DMS153 (cell line): Measurements from ENCODE around the gene PHLPP1.
"Not testable (repeated sequence)": the region's sequence is repeated elsewhere in the genome, so short reads cannot be mapped to it uniquely, and the experiment has no call there.

ENCODE experiments used
- DNase-seq: peaks from one replicate; lab custom pipeline; 2025; lab: John Stamatoyannopoulos, UW

The PHLPP1 gene

GRCh38 chr18:62773691-62774090 lies 58.4 kb downstream of the PHLPP1 start:
- DNase-seq, result no peak

GRCh38 chr18:62776024-62776570 lies 60.8 kb downstream of the PHLPP1 start:
- no peak for DNase-seq

GRCh38 chr18:62777814-62778213 lies 62.5 kb downstream of the PHLPP1 start:
- no peak for DNase-seq

GRCh38 chr18:62778976-62779869 lies 63.9 kb downstream of the PHLPP1 start:
- DNase-seq, result peak; percentile 35

- no peak for DNase-seq
These were observed 65.9 kb downstream of the PHLPP1 start for GRCh38 chr18:62781262-62781661.

GRCh38 chr18:62781893-62782292 lies 66.6 kb downstream of the PHLPP1 start:
- DNase-seq, result peak; percentile 21

- DNase-seq, result no peak
These were observed 69.1 kb downstream of the PHLPP1 start for GRCh38 chr18:62784338-62784965.

- no peak for DNase-seq
These were observed 69.6 kb downstream of the PHLPP1 start for GRCh38 chr18:62784966-62785413.

GRCh38 chr18:62786689-62787088 lies 71.3 kb downstream of the PHLPP1 start:
- DNase-seq, result no peak

GRCh38 chr18:62788111-62788510 lies 72.8 kb downstream of the PHLPP1 start:
- DNase-seq, result no peak

GRCh38 chr18:62788876-62789275 lies 73.5 kb downstream of the PHLPP1 start:
- peak; percentile 89 for DNase-seq

GRCh38 chr18:62790871-62791772 lies 75.8 kb downstream of the PHLPP1 start:
- peak; percentile 56 for DNase-seq

- DNase-seq, result no peak
These were observed 76.7 kb downstream of the PHLPP1 start for GRCh38 chr18:62792016-62792415.

- DNase-seq, result no peak
These were observed 80.5 kb downstream of the PHLPP1 start for GRCh38 chr18:62795813-62796212.

- no peak for DNase-seq
These were observed 80.9 kb downstream of the PHLPP1 start for GRCh38 chr18:62796216-62796621.

GRCh38 chr18:62797329-62797728 lies 82.0 kb downstream of the PHLPP1 start:
- no peak for DNase-seq

GRCh38 chr18:62799977-62800376 lies 84.6 kb downstream of the PHLPP1 start:
- DNase-seq, result no peak

- DNase-seq, result no peak
These were observed 87.2 kb downstream of the PHLPP1 start for GRCh38 chr18:62802523-62802922.

GRCh38 chr18:62807396-62807795 lies 92.1 kb downstream of the PHLPP1 start:
- DNase-seq, result no peak

GRCh38 chr18:62808123-62808522 lies 92.8 kb downstream of the PHLPP1 start:
- no peak for DNase-seq

- DNase-seq, result not testable (repeated sequence)
These were observed 94.1 kb downstream of the PHLPP1 start for GRCh38 chr18:62809445-62809844.

GRCh38 chr18:62809900-62810299 lies 94.6 kb downstream of the PHLPP1 start:
- DNase-seq, result no peak
